Islet precursor cell (in vitro differentiated cells): ENCODE results near the gene RPIA.

Experiments used
- DNase-seq: peaks from one replicate; pipeline ENCODE4 v3.0.0-alpha.2; 2018

RPIA gene

GRCh38 chr2:88686320-88686719, 5.2 kb upstream of the RPIA start:
- DNase-seq: no peak

- no peak for DNase-seq
These were observed 4.1 kb upstream of the RPIA start for GRCh38 chr2:88687384-88687783.

GRCh38 chr2:88690591-88691338, 708 bp upstream of the RPIA start:
- DNase-seq: no peak

DNA sequence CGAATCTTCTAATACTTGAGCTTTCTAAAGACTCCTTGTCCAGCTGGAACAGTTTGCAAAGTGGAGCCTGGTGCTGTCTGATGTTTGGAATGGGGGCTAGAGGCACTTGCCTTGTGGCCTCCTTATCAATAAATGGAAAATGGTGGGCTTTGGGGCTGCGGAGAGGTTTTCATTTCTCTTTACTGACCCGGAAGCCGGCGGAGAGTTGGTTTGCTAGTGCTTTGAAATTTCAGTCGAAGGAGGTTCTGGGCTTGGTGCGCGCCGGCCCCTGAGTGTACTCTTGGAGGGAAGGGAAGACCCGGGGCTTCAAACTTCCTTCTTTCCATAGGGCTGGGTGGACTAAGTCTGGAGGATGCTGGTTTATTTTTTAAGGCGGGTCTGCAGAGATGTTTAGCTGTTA, 714 bp downstream of the RPIA start:
- DNase-seq: peak; percentile 52

DNA sequence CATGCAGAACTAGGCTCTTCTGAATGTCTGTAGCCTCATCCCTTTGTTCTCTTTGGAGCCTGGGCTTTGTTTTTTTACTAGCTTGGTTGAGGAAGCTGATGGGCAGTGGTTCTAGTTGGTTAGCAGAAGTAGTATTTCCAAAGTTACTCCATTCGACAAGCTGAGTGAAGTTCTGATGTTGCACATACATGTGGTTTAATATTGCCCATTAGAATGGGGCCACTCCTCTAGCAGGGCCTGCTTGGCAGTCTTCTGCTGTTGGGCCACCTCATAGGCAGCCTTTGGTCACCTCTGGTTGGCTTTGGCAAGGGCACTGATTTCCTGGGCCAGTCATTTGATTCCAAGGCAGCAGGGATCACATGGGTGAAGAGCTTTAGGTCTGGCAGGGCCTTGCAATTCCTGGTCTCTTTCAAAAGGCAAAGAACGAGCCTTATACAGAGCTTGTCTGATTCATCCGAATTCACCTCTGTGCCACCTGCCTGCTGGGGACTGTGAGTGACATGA, 2.5 kb downstream of the RPIA start:
- peak; percentile 20 for DNase-seq

GRCh38 chr2:88696611-88697010, 5.1 kb downstream of the RPIA start:
- no peak for DNase-seq

GRCh38 chr2:88697370-88698026, 6.0 kb downstream of the RPIA start:
- peak; percentile 30 for DNase-seq

- DNase-seq: peak; percentile 2
These were observed 6.5 kb downstream of the RPIA start for GRCh38 chr2:88698027-88698413.

- peak; percentile 42 for DNase-seq
These were observed 7.2 kb downstream of the RPIA start for GRCh38 chr2:88698498-88699233.

- no peak for DNase-seq
These were observed 15.5 kb downstream of the RPIA start for GRCh38 chr2:88707003-88707402.

- DNase-seq: no peak
These were observed 17.7 kb downstream of the RPIA start for GRCh38 chr2:88709181-88709631.

GRCh38 chr2:88711289-88711688, 19.8 kb downstream of the RPIA start:
- no peak for DNase-seq

- DNase-seq: no peak
These were observed 20.4 kb downstream of the RPIA start for GRCh38 chr2:88711897-88712296.

DNA sequence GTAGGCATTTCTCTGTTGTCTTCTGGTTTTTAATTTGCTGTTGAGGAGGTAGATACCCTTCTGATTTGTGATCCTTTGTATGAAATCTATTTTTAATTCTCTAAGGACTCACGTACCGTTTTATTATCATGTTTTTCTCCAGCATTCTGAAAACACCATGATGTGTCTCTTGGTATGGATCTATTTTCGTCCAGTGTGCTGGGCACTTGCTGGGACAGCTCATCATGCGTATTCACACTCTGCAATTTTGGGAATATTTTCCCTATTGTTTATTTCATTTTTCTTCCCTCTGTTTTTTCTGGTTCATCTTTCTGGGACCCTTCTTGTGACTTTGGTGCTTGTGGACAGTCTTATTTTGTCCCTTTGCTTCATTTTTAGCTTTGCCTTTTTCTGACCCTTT, 21.9 kb downstream of the RPIA start:
- DNase-seq: no peak

- DNase-seq: no peak
These were observed 23.2 kb downstream of the RPIA start for GRCh38 chr2:88714667-88715066.

DNA sequence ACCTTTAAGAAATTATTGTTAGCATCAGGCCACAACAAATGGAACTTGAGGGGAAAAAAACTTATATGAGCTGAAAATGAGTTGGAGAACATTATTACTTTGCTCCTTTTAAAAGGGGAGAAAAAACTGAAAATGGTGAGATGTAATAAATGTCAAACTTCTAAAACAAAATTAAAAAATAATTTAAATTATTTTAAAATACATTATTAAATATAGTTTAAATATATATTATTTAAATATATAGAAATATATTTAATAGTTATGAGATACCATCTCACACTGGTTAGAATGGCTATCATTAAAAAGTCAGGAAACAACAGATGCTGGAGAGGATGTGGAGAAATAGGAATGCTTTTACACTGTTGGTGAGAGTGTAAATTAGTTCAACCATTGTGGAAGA, 28.9 kb downstream of the RPIA start:
- DNase-seq: no peak

- DNase-seq: no peak
These were observed 29.8 kb downstream of the RPIA start for GRCh38 chr2:88721268-88721667.

DNA sequence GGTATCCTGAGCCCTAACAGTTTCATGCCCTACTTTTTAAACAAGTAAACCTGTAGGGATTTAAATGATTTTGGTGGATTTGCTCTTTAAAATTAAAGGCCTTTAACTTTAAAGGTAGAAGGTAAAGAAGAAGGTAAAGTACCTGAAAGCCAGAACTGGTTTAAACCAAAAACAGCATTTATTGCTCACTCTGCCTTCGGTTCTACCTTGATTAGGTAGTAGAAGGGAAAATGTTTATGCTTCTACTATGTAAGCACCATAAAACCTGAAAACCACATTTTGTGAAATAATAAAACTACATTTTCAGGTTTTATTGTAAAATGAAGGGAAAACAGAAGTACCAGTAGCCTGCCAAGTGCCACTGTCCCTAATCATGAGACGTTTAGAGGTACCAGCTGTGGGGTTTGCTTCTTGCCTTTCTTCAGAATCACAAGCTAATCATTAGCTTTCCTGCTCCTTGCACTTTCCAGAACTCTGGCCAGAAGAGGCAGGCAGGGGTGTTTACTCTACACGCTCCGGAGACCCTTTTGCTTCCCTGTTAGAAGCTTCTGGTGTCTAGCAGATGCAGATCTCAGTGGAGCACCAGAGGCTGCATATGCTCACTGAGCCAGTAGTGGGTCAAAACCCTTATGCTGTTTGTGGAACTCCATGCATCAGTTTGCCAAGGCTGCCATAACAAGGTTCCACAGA, 33.3 kb downstream of the RPIA start:
- DNase-seq: no peak

GRCh38 chr2:88729061-88729745, 37.7 kb downstream of the RPIA start:
- no peak for DNase-seq

- DNase-seq: no peak
These were observed 41.9 kb downstream of the RPIA start for GRCh38 chr2:88733155-88733902.

DNA sequence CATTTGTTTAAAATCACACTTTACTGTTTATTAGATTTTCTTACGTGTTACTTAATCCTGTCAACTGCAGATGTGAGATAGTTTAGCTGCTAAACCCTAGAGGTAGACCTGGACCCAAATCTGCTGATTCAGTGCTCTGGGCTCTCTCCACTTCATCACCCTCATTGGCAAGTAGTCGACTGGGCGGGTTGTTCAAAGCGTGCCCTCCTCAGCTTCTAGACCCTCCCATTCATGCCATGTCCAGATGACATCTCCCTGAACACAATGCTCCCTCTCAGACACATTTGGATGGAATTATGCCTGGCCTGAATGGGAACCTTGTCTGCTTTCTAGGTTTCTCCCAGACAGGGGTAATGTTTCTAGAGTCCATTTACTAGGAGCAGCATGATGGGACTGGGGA, 43.7 kb downstream of the RPIA start:
- no peak for DNase-seq

DNA sequence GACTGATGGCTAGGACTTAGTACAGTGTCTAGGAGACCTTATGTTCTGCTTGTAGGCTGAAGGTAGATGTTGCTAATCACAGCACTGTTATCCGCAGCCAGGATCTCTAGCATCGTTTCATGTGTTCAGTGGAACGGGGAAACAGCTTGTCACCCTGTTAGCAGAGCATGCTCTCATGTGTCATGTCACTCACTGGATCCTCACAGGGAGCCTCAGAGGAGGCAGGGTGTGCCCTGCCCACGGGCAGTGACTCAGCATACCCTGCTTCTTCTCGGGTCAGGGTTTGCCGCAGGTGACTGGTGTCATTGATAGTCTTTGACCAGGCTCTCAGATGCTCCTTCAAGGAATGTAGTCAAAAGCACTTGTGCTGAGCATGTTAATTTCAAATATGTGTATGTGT, 44.4 kb downstream of the RPIA start:
- DNase-seq: no peak
